ENCODE measurements around the gene XPO4.

- TF ChIP-seq POLR2A (IDR thresholded peaks at IDR 0.05; ENCODE audit: low read length), result no peak
- TF ChIP-seq GATA1 (IDR thresholded peaks at IDR 0.05; ENCODE audit: low read depth, low read length), result no peak
Measured at GRCh38 chr13:20778311-20778710, 124.2 kb downstream of the XPO4 start.

Measured in erythroblast (primary cell).